IPS-15b (cell line): ENCODE results near the gene LRRC8C.

Source experiments
- H3K27me3 ChIP-seq: one replicate; pipeline ENCODE4 v1.6.1; 2013; ENCODE audit warnings: low read length; ENCODE audit not compliant: control insufficient read depth, insufficient read depth
- H3K36me3 ChIP-seq: one replicate; pipeline ENCODE4 v1.6.1; 2013; ENCODE audit warnings: low read length; ENCODE audit not compliant: control insufficient read depth, insufficient read depth
- H3K4me1 ChIP-seq: one replicate; pipeline ENCODE4 v1.6.1; 2013; ENCODE audit warnings: mild to moderate bottlenecking, low read length; ENCODE audit not compliant: control insufficient read depth, insufficient read depth
- H3K4me3 ChIP-seq: one replicate; pipeline ENCODE4 v1.5.1; 2013; ENCODE audit warnings: low read depth, low read length
- H3K9ac ChIP-seq: one replicate; pipeline ENCODE4 v1.6.1; 2013; ENCODE audit warnings: low read depth, mild to moderate bottlenecking, low read length
- H3K9me3 ChIP-seq: one replicate; pipeline ENCODE4 v1.6.1; 2013; ENCODE audit warnings: mild to moderate bottlenecking, low read length; ENCODE audit not compliant: control insufficient read depth, insufficient read depth

LRRC8C gene

GRCh38 chr1:89643577-89643976 is 10.7 kb downstream of the LRRC8C start:
- H3K4me1 ChIP-seq = no peaks in the 10 kb centered on the region
- no peaks in the 10 kb centered on the region for H3K9me3 ChIP-seq
- no peaks in the 10 kb centered on the region for H3K27me3 ChIP-seq
- no peak overlapping the region for H3K4me3 ChIP-seq
- H3K9ac ChIP-seq = no peak overlapping the region
- no peaks in the 10 kb centered on the region for H3K36me3 ChIP-seq

DNA sequence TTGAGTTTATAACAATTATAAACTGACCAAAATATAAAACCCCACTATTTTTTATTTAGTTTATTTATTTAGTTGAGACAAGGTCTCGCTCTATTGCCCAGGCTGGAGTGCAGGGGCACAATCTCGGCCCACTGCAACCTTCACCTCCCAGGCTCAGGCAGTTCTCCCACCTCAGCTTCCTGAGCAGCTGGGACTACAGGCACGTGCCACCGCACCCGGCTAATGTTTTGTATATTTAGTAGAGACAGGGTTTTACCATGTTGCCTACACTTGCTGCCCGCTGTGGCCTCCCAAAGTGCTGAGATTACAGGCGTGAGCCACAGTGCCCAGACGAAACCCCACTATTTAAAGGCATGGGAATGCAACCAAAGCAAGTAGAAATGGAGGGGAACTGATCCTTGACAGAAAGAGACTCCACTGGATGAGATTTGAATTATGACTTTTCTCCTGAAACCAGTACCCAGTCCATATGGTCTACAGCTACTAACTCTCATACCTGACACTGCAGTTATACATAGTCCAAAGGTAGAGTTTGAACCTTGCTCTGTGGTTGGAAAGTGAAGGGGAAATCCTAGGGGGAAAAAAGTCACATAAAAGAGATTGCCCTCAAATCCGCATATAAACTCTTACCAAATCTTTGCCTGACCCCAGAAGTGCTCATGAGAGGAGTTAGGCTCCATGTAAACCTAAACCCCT is 11.3 kb downstream of the LRRC8C start:
- Histone ChIP-seq H3K27me3 (no peaks in the 10 kb centered on the region), H3K36me3 (no peaks in the 10 kb centered on the region), H3K9me3 (no peaks in the 10 kb centered on the region), H3K4me1 (no peaks in the 10 kb centered on the region), H3K4me3 (no peak overlapping the region), H3K9ac (no peak overlapping the region)

DNA sequence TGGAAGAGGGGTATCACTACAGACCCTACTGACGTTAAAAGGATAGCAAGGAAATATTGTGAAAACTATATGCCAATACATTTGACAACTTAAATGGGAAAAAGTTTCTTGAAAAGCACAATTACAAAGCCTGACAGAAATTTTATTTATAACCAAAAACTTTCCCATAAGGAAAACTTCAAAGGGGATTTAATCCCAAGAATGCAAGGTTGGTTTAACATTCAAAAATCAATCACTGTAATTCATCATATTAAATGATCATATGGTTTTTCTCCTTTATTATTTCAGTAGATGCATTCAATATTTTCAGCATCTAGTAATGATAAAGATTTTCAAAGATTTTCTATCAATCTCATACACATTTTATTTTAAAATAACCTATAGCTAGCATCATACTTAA is 13.3 kb downstream of the LRRC8C start:
- Histone ChIP-seq H3K4me1 (no peaks in the 10 kb centered on the region), H3K4me3 (no peak overlapping the region), H3K27me3 (no peaks in the 10 kb centered on the region), H3K9me3 (no peaks in the 10 kb centered on the region), H3K36me3 (no peaks in the 10 kb centered on the region), H3K9ac (no peak overlapping the region)

GRCh38 chr1:89649783-89650182 is 16.9 kb downstream of the LRRC8C start:
- Histone ChIP-seq H3K4me1 (no peaks in the 10 kb centered on the region), H3K27me3 (no peaks in the 10 kb centered on the region), H3K36me3 (no peaks in the 10 kb centered on the region), H3K9me3 (no peaks in the 10 kb centered on the region), H3K9ac (no peak overlapping the region), H3K4me3 (no peak overlapping the region)

DNA sequence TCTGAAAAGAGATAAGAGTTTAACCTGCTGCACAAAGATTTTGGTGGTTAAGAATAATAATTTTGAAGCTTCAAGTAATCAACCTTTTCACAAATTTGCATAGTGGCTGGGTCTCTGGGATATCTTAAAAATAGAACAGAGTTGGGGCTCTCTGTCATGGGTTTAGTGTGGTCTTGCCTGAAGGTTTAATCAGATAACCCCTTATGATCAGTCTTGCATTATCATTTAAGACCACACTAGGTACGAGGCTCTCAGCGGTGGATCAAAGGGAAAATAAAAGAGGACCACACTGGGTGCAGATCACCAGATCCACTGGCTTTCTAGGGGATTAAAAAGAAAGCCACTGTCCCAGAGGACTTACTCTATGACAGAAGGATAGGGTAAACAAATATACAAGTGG is 19.5 kb downstream of the LRRC8C start:
- Histone ChIP-seq H3K4me3 (no peak overlapping the region), H3K9ac (no peak overlapping the region), H3K27me3 (no peaks in the 10 kb centered on the region), H3K36me3 (no peaks in the 10 kb centered on the region), H3K4me1 (no peaks in the 10 kb centered on the region), H3K9me3 (no peaks in the 10 kb centered on the region)

GRCh38 chr1:89657886-89658285 is 25.0 kb downstream of the LRRC8C start:
- Histone ChIP-seq H3K4me1 (no peaks in the 10 kb centered on the region), H3K9ac (no peak overlapping the region), H3K36me3 (no peaks in the 10 kb centered on the region), H3K27me3 (no peaks in the 10 kb centered on the region), H3K4me3 (no peak overlapping the region), H3K9me3 (no peaks in the 10 kb centered on the region)

DNA sequence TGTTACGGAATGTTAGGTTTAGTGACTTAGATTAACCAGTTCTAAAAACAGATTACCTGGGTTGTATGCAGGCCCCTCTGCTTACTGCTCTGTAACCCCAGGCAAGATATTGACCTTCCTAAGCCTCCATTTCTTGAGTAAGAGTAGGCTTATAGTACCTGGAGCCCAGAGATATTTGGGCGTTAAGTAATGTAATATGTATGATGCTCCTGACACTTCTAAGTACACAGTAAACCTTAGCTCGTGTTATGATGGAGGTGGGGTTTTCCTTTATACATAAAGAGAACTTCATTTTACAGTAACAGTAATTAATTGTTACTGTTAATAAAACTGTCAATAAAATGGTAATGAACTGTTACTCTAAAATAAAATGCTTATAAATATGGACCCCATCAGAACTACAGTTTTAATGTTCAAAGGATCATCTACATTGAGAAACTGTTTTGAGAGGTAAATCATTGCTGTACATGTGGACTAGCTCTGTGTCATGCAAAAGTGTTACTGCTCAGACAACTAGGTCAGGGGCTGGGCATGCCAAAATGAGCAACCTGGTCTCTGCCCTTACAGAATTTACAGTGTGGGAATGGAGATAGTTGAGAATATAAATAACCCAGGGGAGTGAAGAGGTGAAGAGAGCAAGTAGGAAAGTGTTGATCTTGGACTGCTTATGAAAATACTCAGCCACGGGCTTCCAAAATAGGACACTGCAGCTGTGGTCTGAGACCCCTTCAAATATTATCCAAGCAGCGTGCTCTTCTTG is 26.6 kb downstream of the LRRC8C start:
- H3K9ac ChIP-seq = no peak overlapping the region

GRCh38 chr1:89660224-89661061 is 27.5 kb downstream of the LRRC8C start:
- no peaks in the 10 kb centered on the region for H3K27me3 ChIP-seq
- no peaks in the 10 kb centered on the region for H3K4me1 ChIP-seq
- no peak overlapping the region for H3K9ac ChIP-seq
- H3K36me3 ChIP-seq = no peaks in the 10 kb centered on the region
- H3K4me3 ChIP-seq = no peak overlapping the region
- no peaks in the 10 kb centered on the region for H3K9me3 ChIP-seq

More for the DNA sequence above, 26.6 kb downstream of the LRRC8C start:
- H3K27me3 ChIP-seq = no peaks in the 10 kb centered on the region
- no peaks in the 10 kb centered on the region for H3K9me3 ChIP-seq
- no peaks in the 10 kb centered on the region for H3K4me1 ChIP-seq
- no peak overlapping the region for H3K4me3 ChIP-seq
- no peaks in the 10 kb centered on the region for H3K36me3 ChIP-seq

DNA sequence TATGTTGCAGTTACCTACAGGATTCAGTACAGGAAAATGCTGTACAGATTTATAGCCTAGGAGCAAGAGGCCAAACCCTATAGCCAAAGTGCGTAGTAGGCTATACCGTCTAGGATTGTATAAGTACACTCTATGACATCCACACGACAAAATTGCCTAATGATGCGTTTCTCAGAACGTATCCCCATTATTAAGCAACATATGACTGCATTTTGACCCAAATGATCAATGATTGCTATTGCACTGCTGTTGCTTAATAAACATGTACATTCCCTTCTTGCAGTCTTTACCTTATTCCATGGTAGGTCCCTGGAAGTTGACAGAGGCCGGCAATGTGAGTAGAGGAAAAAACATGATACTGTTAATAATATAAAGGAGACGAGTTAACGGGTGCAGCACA is 33.0 kb downstream of the LRRC8C start:
- H3K4me1 ChIP-seq = no peaks in the 10 kb centered on the region
- no peaks in the 10 kb centered on the region for H3K36me3 ChIP-seq
- no peaks in the 10 kb centered on the region for H3K9me3 ChIP-seq
- H3K9ac ChIP-seq = no peak overlapping the region
- no peaks in the 10 kb centered on the region for H3K27me3 ChIP-seq
- H3K4me3 ChIP-seq = no peak overlapping the region

- Histone ChIP-seq H3K4me3 (no peak overlapping the region), H3K9ac (no peak overlapping the region), H3K36me3 (no peaks in the 10 kb centered on the region), H3K4me1 (no peaks in the 10 kb centered on the region), H3K9me3 (no peaks in the 10 kb centered on the region), H3K27me3 (no peaks in the 10 kb centered on the region)
Observed at GRCh38 chr1:89666640-89667039, 33.7 kb downstream of the LRRC8C start.

DNA sequence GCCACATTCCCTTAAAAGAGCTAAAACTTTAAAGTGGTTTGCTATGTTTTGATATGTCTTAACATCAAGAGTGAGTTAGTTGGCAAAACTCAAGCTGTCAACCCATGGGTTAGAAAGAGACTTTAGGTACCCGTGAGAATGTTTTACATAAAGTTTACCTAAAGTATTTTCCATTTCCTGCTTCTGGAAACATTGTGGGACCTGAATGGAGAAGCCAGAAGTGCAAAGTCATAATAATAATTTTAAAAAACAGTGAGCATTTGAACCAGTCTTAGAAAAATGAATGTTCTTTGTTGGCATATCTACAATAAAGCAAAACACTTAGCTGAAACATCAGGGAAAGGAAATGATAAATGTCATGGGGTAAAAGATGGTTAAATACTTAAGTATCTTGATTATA is 34.8 kb downstream of the LRRC8C start:
- H3K36me3 ChIP-seq = no peaks in the 10 kb centered on the region
- no peak overlapping the region for H3K9ac ChIP-seq
- no peaks in the 10 kb centered on the region for H3K27me3 ChIP-seq
- H3K9me3 ChIP-seq = no peaks in the 10 kb centered on the region
- no peak overlapping the region for H3K4me3 ChIP-seq
- no peaks in the 10 kb centered on the region for H3K4me1 ChIP-seq
